OCI-LY1 (cell line): ENCODE results near the gene FSD1L.

Experiments
- EZH2 ChIP-seq: fragments of 200-600 bp; sonication (generic), shearing (Covaris generic); IDR thresholded peaks from 2 replicates; pipeline ENCODE4 v1.8.0; 2017; ENCODE audit warnings: borderline replicate concordance, mixed run types, mild to moderate bottlenecking, antibody characterized with exemption, low read length, moderate library complexity, mixed read lengths
- TF ChIP-seq, protein P1 (sequence below): fragments of 200-600 bp; sonication (generic), shearing (Covaris generic); IDR thresholded peaks from 2 replicates; pipeline ENCODE4 v1.5.1; 2017; ENCODE audit warnings: mild to moderate bottlenecking, antibody characterized with exemption, low read length, moderate library complexity, mixed read lengths

DNA sequence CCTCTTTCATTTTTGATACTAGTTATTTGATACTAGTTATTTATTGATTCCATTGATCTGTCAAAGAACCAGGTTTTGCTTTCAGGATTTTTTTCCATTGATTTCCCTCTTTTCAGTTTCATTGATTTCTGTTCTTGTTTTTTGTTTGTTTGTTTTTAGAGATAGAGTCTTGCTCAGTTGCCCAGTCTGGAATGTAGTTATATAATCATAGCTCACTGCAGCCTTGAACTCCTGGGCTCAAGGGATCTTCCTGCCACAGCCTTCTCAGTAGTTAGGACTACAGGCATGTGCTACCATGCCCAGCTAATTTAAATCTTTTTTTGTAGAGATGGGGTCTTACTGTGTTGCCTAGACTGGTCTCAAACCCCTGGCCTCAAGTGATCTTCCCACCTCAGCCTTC, 49.9 kb downstream of the FSD1L start:
- TF ChIP-seq, protein P1, sequence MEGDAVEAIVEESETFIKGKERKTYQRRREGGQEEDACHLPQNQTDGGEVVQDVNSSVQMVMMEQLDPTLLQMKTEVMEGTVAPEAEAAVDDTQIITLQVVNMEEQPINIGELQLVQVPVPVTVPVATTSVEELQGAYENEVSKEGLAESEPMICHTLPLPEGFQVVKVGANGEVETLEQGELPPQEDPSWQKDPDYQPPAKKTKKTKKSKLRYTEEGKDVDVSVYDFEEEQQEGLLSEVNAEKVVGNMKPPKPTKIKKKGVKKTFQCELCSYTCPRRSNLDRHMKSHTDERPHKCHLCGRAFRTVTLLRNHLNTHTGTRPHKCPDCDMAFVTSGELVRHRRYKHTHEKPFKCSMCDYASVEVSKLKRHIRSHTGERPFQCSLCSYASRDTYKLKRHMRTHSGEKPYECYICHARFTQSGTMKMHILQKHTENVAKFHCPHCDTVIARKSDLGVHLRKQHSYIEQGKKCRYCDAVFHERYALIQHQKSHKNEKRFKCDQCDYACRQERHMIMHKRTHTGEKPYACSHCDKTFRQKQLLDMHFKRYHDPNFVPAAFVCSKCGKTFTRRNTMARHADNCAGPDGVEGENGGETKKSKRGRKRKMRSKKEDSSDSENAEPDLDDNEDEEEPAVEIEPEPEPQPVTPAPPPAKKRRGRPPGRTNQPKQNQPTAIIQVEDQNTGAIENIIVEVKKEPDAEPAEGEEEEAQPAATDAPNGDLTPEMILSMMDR: no peak
- no peak for TF ChIP-seq EZH2
